Endothelial cell (in vitro differentiated cells): ENCODE data around the gene MET. TPM values are rescaled to one million over a fixed set of nuclear protein-coding genes. Genes with fewer than 3 reads are reported as not detected.
A peak's percentile ranks its signal among the peaks of the same experiment; 100 is the strongest.
"Not testable (repeated sequence)": the region's sequence is repeated elsewhere in the genome, so short reads cannot be mapped to it uniquely, and the experiment has no call there.

Source experiments
- DNase-seq: peaks from one replicate; pipeline ENCODE4 v3.0.0; 2021; ENCODE audit warnings: low spot score
- H3K27ac Mint-ChIP-seq: one replicate; pipeline ENCODE4 v1.8.0; 2021; ENCODE audit warnings: mixed read lengths, inconsistent platforms; ENCODE audit not compliant: unreplicated experiment
- H3K27me3 Mint-ChIP-seq: one replicate; pipeline ENCODE4 v1.8.0; 2021; ENCODE audit warnings: mild to moderate bottlenecking, moderate library complexity, mixed read lengths, inconsistent platforms; ENCODE audit not compliant: unreplicated experiment
- H3K36me3 Mint-ChIP-seq: one replicate; pipeline ENCODE4 v1.8.0; 2021; ENCODE audit warnings: mild to moderate bottlenecking, low read depth, mixed read lengths, inconsistent platforms; ENCODE audit not compliant: unreplicated experiment
- H3K4me1 Mint-ChIP-seq: one replicate; pipeline ENCODE4 v1.8.0; 2021; ENCODE audit warnings: mild to moderate bottlenecking, mixed read lengths, inconsistent platforms; ENCODE audit not compliant: unreplicated experiment
- H3K4me3 Mint-ChIP-seq: one replicate; pipeline ENCODE4 v1.8.0; 2021; ENCODE audit warnings: mild to moderate bottlenecking, mixed read lengths, inconsistent platforms; ENCODE audit not compliant: unreplicated experiment
- H3K9me3 Mint-ChIP-seq: one replicate; pipeline ENCODE4 v1.8.0; 2021; ENCODE audit warnings: mixed read lengths, inconsistent platforms; ENCODE audit not compliant: unreplicated experiment
- total RNA-seq: library from RNA; stranded (reverse); fragmentation: NEBNext Ultra II Directional; extraction: Animal tissue kit (Norgen Biotek cat#: 25700); gene quantifications from one replicate; pipeline ENCODE4 v1.2.1, GENCODE V29; 2021; ENCODE audit not compliant: unreplicated experiment
- TF ChIP-seq, protein P1 (sequence below): fragments of 200-600 bp; sonication (generic); IDR thresholded peaks from one replicate; pipeline ENCODE4 v1.5.0; 2021; ENCODE audit warnings: antibody characterized with exemption; ENCODE audit not compliant: unreplicated experiment

Gene MET
- total RNA-seq, 1 donor from 2014 or later = 35.1 TPM

DNA sequence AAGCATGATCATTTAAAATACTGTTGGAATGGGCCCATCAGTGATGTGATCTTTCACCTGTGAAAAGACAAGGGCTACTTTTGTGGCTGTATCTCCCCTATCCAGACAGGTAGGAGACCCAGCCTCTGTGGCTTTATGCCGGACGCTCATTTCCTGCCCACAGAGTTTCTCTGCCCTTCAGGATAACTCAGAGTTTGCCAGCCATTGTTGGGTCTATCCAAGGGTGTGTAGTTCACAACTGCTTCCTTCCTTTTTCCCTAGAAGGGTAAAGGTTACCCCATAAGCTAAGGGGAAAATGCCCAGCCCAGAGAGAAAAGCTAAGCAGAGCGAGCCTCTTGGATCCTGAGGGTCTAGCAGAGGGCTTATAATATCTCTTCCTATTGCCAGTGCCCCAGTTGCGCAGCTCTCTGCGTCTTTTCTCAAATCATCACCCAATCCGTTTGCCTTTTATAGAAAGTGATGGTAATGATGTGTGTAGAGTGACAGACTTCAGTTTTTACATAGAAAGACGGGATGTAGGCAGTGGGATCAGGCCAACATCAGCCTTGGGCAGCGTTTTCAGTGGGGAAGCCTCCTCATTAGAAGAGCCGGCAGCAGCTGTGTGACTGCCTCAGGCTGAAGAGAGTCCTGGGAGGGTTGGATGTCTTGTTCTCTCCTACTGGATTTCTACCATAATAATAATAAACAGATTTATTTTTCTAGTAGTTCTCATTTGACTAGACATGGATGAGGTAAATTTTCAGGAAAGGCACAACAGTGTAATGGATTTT is 80.5 kb downstream of the MET start:
- Mint-ChIP-seq H3K27me3 (peaks cover 3% of the 10 kb centered on the region), H3K27ac (peak overlapping the region; percentile 86), H3K9me3 (peaks cover 2% of the 10 kb centered on the region), H3K4me3 (no peak overlapping the region), H3K4me1 (peaks cover 24% of the 10 kb centered on the region), H3K36me3 (peaks cover 32% of the 10 kb centered on the region)
- TF ChIP-seq, protein P1, sequence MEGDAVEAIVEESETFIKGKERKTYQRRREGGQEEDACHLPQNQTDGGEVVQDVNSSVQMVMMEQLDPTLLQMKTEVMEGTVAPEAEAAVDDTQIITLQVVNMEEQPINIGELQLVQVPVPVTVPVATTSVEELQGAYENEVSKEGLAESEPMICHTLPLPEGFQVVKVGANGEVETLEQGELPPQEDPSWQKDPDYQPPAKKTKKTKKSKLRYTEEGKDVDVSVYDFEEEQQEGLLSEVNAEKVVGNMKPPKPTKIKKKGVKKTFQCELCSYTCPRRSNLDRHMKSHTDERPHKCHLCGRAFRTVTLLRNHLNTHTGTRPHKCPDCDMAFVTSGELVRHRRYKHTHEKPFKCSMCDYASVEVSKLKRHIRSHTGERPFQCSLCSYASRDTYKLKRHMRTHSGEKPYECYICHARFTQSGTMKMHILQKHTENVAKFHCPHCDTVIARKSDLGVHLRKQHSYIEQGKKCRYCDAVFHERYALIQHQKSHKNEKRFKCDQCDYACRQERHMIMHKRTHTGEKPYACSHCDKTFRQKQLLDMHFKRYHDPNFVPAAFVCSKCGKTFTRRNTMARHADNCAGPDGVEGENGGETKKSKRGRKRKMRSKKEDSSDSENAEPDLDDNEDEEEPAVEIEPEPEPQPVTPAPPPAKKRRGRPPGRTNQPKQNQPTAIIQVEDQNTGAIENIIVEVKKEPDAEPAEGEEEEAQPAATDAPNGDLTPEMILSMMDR = no peak
- DNase-seq = peak; percentile 6

DNA sequence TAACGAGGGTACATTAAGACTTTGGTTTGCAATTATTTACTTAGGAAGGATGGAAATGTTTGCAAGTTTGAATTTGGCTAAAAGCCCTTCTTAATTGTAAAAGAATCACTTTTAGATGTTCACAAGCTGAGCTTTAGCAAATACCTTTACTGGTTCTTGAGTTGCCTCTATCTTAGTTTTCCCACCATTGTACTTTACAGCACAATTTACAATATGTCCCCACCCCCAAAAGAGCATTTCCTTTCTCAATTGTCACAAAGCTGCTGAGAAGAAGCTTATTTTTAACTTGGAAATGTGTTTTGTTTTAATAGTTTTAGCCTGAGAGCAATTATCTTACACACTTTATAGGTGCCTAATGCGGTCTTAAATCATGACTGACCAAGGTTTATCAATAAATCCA is 81.1 kb downstream of the MET start:
- TF ChIP-seq, protein P1 = no peak
- no peaks in the 10 kb centered on the region for H3K9me3 Mint-ChIP-seq
- DNase-seq = no peak
- peaks cover 27% of the 10 kb centered on the region for H3K36me3 Mint-ChIP-seq
- H3K4me3 Mint-ChIP-seq = no peak overlapping the region
- H3K27me3 Mint-ChIP-seq = peaks cover 3% of the 10 kb centered on the region
- H3K4me1 Mint-ChIP-seq = peaks cover 27% of the 10 kb centered on the region
- H3K27ac Mint-ChIP-seq = peak overlapping the region; percentile 93

DNA sequence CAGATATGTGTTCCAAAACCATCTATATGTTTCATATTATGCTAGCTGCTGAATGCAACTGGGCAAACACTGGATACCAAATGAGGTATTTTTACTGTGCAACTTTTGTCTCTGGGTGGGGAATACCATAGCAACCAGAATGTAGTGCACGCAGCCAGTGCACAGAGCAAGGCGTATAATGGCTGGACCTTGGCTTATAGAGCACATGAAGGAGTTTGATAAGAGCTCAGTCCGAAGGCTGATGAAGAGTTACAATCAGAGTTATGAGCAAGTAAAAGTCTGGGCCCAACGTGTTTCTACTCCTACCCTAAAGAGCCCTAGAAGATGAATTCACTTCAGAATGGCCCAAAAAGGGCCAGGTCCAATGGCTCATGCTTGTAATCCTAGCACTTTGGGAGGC is 82.2 kb downstream of the MET start:
- H3K27me3 Mint-ChIP-seq = peaks cover 3% of the 10 kb centered on the region
- no peak for DNase-seq
- peaks cover 23% of the 10 kb centered on the region for H3K36me3 Mint-ChIP-seq
- peaks cover 32% of the 10 kb centered on the region for H3K4me1 Mint-ChIP-seq
- H3K4me3 Mint-ChIP-seq = no peak overlapping the region
- TF ChIP-seq, protein P1 = no peak
- H3K27ac Mint-ChIP-seq = peak overlapping the region; percentile 24
- no peaks in the 10 kb centered on the region for H3K9me3 Mint-ChIP-seq

DNA sequence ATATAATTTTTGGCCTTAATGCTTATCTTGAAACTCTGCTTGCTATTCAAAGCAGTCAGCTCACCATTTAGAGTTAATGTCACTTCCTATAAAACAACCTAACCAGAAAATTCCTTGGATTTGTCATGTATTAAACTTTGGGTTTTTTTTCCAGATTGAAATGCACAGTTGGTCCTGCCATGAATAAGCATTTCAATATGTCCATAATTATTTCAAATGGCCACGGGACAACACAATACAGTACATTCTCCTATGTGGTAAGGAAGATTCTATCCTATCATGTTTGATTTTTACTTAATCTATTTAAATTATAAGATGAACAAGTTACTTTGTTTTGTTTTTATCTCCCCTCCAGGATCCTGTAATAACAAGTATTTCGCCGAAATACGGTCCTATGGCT is 85.3 kb downstream of the MET start:
- no peak overlapping the region for H3K4me3 Mint-ChIP-seq
- H3K27me3 Mint-ChIP-seq = no peaks in the 10 kb centered on the region
- peaks cover 6% of the 10 kb centered on the region for H3K36me3 Mint-ChIP-seq
- TF ChIP-seq, protein P1 = no peak
- DNase-seq = no peak
- H3K9me3 Mint-ChIP-seq = no peaks in the 10 kb centered on the region
- H3K27ac Mint-ChIP-seq = no peak overlapping the region
- peaks cover 24% of the 10 kb centered on the region for H3K4me1 Mint-ChIP-seq

DNA sequence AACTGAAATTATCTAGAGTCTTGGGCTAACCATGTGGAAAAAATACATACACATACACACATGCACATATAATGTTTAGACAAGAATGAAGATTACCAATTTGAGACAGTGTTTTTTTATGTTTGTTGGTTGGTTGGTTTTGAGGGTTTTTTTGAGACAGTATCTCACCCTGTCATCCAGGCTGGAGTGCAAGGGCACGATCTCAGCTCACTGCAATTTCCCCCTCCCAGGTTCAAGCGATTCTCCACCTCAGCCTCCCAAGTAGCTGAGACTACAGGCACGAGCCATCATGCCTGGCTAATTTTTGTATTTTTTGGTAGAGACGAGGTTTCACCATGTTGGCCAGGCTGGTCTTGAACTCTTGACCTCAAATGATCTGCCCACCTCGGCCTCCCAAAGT is 87.6 kb downstream of the MET start:
- H3K4me1 Mint-ChIP-seq = peaks cover 14% of the 10 kb centered on the region
- H3K9me3 Mint-ChIP-seq, DNase-seq, H3K27ac Mint-ChIP-seq, H3K36me3 Mint-ChIP-seq, H3K4me3 Mint-ChIP-seq, H3K27me3 Mint-ChIP-seq: not testable (repeated sequence)
